Trophoblast cell (in vitro differentiated cells and primary cell): Measurements from ENCODE around the gene SARNP.

Experiments
- DNase-seq, 2 donors: peaks; one replicate each; pipeline ENCODE4 v3.0.0-alpha.2; 2016
- H2AFZ ChIP-seq: 2 replicates; pipeline ENCODE4 v1.6.1; 2013; ENCODE audit warnings: low read length, moderate library complexity, mild to moderate bottlenecking; ENCODE audit not compliant: insufficient read depth, poor library complexity
- H2AK5ac ChIP-seq: 2 replicates; pipeline ENCODE4 v1.6.1; 2013; ENCODE audit warnings: mild to moderate bottlenecking, low read length
- H2BK120ac ChIP-seq: 2 replicates; pipeline ENCODE4 v1.6.1; 2013; ENCODE audit warnings: low read length, mild to moderate bottlenecking, moderate library complexity; ENCODE audit not compliant: insufficient read depth, poor library complexity
- H2BK12ac ChIP-seq: 2 replicates; pipeline ENCODE4 v1.6.1; 2013; ENCODE audit warnings: mild to moderate bottlenecking, low read length, moderate library complexity
- H2BK5ac ChIP-seq: 2 replicates; pipeline ENCODE4 v1.6.1; 2013; ENCODE audit warnings: low read length, low read depth, moderate library complexity, mild to moderate bottlenecking; ENCODE audit not compliant: poor library complexity
- H3K14ac ChIP-seq: 2 replicates; pipeline ENCODE4 v1.6.1; 2013; ENCODE audit warnings: mild to moderate bottlenecking, low read length
- H3K18ac ChIP-seq: 2 replicates; pipeline ENCODE4 v1.6.1; 2013; ENCODE audit warnings: mild to moderate bottlenecking, low read length
- H3K23ac ChIP-seq: 2 replicates; pipeline ENCODE4 v1.6.1; 2013; ENCODE audit warnings: low read length
- H3K27ac ChIP-seq: 2 replicates; pipeline ENCODE4 v1.5.1; 2013; ENCODE audit warnings: low read depth, mild to moderate bottlenecking, inconsistent platforms, low read length, moderate library complexity
- H3K27me3 ChIP-seq: 2 replicates; pipeline ENCODE4 v1.6.1; 2013; ENCODE audit warnings: inconsistent platforms, mild to moderate bottlenecking, low read length, moderate library complexity; ENCODE audit not compliant: insufficient read depth
- H3K36me3 ChIP-seq, 2 experiments: 1 replicate in 1 of 2; 2 replicates in 1 of 2; pipeline ENCODE4 v1.6.1; 2013; ENCODE audit warnings: low read length in 2 of 2, mild to moderate bottlenecking in 2 of 2, moderate library complexity in 1 of 2; ENCODE audit not compliant: insufficient read depth in 2 of 2, control insufficient read depth in 1 of 2
- H3K4ac ChIP-seq: 2 replicates; pipeline ENCODE4 v1.6.1; 2013; ENCODE audit warnings: low read depth, mild to moderate bottlenecking, low read length, moderate library complexity
- H3K4me1 ChIP-seq, 2 experiments: 1 replicate in 1 of 2; 2 replicates in 1 of 2; pipeline ENCODE4 v1.6.1; 2013; ENCODE audit warnings: low read length in 2 of 2, mild to moderate bottlenecking in 2 of 2, moderate library complexity in 1 of 2; ENCODE audit not compliant: insufficient read depth in 2 of 2, control insufficient read depth in 1 of 2
- H3K4me2 ChIP-seq: 2 replicates; pipeline ENCODE4 v1.6.1; 2013; ENCODE audit warnings: inconsistent platforms, mild to moderate bottlenecking, low read length, moderate library complexity
- H3K4me3 ChIP-seq: 2 replicates; pipeline ENCODE4 v1.5.1; 2013; ENCODE audit warnings: mild to moderate bottlenecking, low read depth, low read length, inconsistent platforms
- H3K79me1 ChIP-seq: one replicate; pipeline ENCODE4 v1.6.1; 2013; ENCODE audit warnings: low read length
- H3K79me2 ChIP-seq: 2 replicates; pipeline ENCODE4 v1.6.1; 2013; ENCODE audit warnings: low read length, mild to moderate bottlenecking; ENCODE audit not compliant: control insufficient read depth, insufficient read depth, poor library complexity
- H3K9ac ChIP-seq: 2 replicates; pipeline ENCODE4 v1.6.1; 2013; ENCODE audit warnings: mild to moderate bottlenecking, low read length
- H3K9me3 ChIP-seq: 2 replicates; pipeline ENCODE4 v1.6.1; 2013; ENCODE audit warnings: low read depth, mild to moderate bottlenecking, control low read depth, inconsistent platforms, low read length; ENCODE audit not compliant: insufficient read depth
- H4K12ac ChIP-seq: 2 replicates; pipeline ENCODE4 v1.6.1; 2013; ENCODE audit warnings: low read depth, mild to moderate bottlenecking, low read length, moderate library complexity
- H4K8ac ChIP-seq: 2 replicates; pipeline ENCODE4 v1.6.1; 2013; ENCODE audit warnings: low read depth, mild to moderate bottlenecking, low read length, moderate library complexity
- H4K91ac ChIP-seq: one replicate; pipeline ENCODE4 v1.6.1; 2013; ENCODE audit warnings: low read depth, mild to moderate bottlenecking, low read length, moderate library complexity
- WGBS: extraction: QIAGEN DNeasy Blood & Tissue Kit; methylation state at CpG from one replicate; pipeline ENCODE4 v1.1.7; 2013; ENCODE audit warnings: missing lambda C conversion rate; ENCODE audit not compliant: insufficient read length, insufficient coverage; ENCODE audit errors: extremely low coverage; 5-methylcytosine and 5-hydroxymethylcytosine counted together

SARNP gene

DNA sequence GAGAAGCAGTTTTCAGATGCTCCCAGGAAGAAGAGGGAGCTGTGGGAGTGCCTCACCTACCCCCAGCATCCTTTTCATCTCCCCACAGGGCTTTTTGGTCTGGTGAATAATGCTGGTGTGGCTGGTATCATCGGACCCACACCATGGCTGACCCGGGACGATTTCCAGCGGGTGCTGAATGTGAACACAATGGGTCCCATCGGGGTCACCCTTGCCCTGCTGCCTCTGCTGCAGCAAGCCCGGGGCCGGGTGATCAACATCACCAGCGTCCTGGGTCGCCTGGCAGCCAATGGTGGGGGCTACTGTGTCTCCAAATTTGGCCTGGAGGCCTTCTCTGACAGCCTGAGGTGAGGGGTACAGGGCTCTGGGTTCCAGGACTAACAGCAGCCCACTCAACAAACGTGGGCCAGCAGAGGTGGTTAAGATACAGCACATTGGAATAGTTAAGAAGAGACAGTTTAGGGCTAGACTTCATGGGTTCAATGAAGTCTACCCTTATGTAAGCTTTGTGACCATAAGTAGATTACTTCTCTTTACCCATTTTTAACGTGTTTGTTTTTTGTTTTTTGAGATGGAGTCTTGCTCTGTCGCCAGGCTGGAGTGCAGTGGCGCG lies 95.8 kb downstream of the SARNP start:
- Histone ChIP-seq H2BK12ac (no peak overlapping the region), H2AK5ac (no peak overlapping the region), H3K4me1 (peaks cover 13 to 18% of the 10 kb centered on the region in 2 experiments), H3K14ac (no peak overlapping the region), H3K79me1 (no peaks in the 10 kb centered on the region), H2BK5ac (no peak overlapping the region), H3K4ac (no peak overlapping the region), H4K8ac (no peak overlapping the region), H3K79me2 (no peaks in the 10 kb centered on the region), H3K9ac (no peak overlapping the region), H3K27ac (no peak overlapping the region), H3K4me3 (no peak overlapping the region), H3K4me2 (no peak overlapping the region), H3K18ac (no peak overlapping the region), H2BK120ac (no peak overlapping the region), H3K23ac (no peak overlapping the region), H4K12ac (no peak overlapping the region), H3K9me3 (peaks cover 2% of the 10 kb centered on the region), H4K91ac (no peak overlapping the region), H3K36me3 (peaks cover 33 to 35% of the 10 kb centered on the region in 2 experiments), H3K27me3 (no peaks in the 10 kb centered on the region), H2AFZ (no peak overlapping the region)
- DNase-seq = peak; percentile 45 to 52
- no CpG with 5 or more reads among the region's 14 CpGs for WGBS

DNA sequence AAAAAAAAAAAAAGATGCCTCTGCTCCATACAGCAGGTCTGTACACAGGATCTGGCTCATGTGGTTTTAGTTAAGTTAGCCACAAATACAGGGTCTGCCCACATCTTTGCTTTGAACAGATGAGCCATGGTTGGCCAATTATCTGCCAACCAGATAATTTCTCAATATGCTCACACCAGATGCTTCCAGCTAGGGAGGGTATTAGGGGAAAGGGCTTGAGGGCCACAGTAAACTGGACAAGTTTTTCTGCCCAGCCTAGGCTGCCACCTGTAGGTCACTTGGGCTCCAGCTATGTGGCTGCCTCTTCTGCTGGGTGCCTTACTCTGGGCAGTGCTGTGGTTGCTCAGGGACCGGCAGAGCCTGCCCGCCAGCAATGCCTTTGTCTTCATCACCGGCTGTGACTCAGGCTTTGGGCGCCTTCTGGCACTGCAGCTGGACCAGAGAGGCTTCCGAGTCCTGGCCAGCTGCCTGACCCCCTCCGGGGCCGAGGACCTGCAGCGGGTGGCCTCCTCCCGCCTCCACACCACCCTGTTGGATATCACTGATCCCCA lies 96.6 kb downstream of the SARNP start:
- WGBS = no CpG with 5 or more reads among the region's 9 CpGs
- DNase-seq = peak; percentile 98 to 99
- H3K79me2 ChIP-seq = no peaks in the 10 kb centered on the region

GRCh38 chr12:55720071-55720564 lies 97.4 kb downstream of the SARNP start, which contains the start of gene RDH5:
Gene RDH5, plus strand, starts transcription at chr12:55720393. Its CDS starts 792 bp downstream, at chr12:55721185.
- Histone ChIP-seq H3K4me1 (peaks cover 16 to 20% of the 10 kb centered on the region in 2 experiments), H3K9me3 (peaks cover 2% of the 10 kb centered on the region), H3K18ac (no peak within 1 kb of the TSS), H3K4me3 (no peak within 1 kb of the TSS), H3K14ac (no peak within 1 kb of the TSS), H3K4ac (no peak within 1 kb of the TSS), H2BK5ac (no peak within 1 kb of the TSS), H2AFZ (no peak within 1 kb of the TSS), H3K79me2 (no peaks in the 10 kb centered on the region), H4K12ac (no peak within 1 kb of the TSS), H3K27ac (no peak within 1 kb of the TSS), H3K27me3 (no peaks in the 10 kb centered on the region), H3K4me2 (no peak within 1 kb of the TSS), H2BK12ac (no peak within 1 kb of the TSS), H3K36me3 (peaks cover 20 to 21% of the 10 kb centered on the region in 2 experiments), H4K91ac (no peak within 1 kb of the TSS), H4K8ac (no peak within 1 kb of the TSS), H2BK120ac (no peak within 1 kb of the TSS), H3K23ac (no peak within 1 kb of the TSS), H3K79me1 (peaks cover 8% of the 10 kb centered on the region), H3K9ac (no peak within 1 kb of the TSS), H2AK5ac (no peak within 1 kb of the TSS)
- no peak for DNase-seq
- WGBS = no CpG with 5 or more reads among the region's 6 CpGs

More for the DNA sequence above, 96.6 kb downstream of the SARNP start:
- H3K14ac ChIP-seq = no peak overlapping the region
- no peak overlapping the region for H4K8ac ChIP-seq
- no peak overlapping the region for H4K91ac ChIP-seq
- peaks cover 2% of the 10 kb centered on the region for H3K9me3 ChIP-seq
- H3K23ac ChIP-seq = no peak overlapping the region
- no peak overlapping the region for H3K9ac ChIP-seq
- H2AK5ac ChIP-seq = no peak overlapping the region
- H3K36me3 ChIP-seq = peaks cover 27 to 30% of the 10 kb centered on the region in 2 experiments
- no peak overlapping the region for H2AFZ ChIP-seq
- no peak overlapping the region for H3K4me2 ChIP-seq
- H4K12ac ChIP-seq = no peak overlapping the region
- no peak overlapping the region for H3K4me3 ChIP-seq
- H2BK5ac ChIP-seq = no peak overlapping the region
- peaks cover 5% of the 10 kb centered on the region for H3K79me1 ChIP-seq
- H3K27ac ChIP-seq = no peak overlapping the region
- peaks cover 13 to 17% of the 10 kb centered on the region in 2 experiments for H3K4me1 ChIP-seq
- no peaks in the 10 kb centered on the region for H3K27me3 ChIP-seq
- no peak overlapping the region for H3K18ac ChIP-seq
- no peak overlapping the region for H3K4ac ChIP-seq
- no peak overlapping the region for H2BK12ac ChIP-seq
- no peak overlapping the region for H2BK120ac ChIP-seq

DNA sequence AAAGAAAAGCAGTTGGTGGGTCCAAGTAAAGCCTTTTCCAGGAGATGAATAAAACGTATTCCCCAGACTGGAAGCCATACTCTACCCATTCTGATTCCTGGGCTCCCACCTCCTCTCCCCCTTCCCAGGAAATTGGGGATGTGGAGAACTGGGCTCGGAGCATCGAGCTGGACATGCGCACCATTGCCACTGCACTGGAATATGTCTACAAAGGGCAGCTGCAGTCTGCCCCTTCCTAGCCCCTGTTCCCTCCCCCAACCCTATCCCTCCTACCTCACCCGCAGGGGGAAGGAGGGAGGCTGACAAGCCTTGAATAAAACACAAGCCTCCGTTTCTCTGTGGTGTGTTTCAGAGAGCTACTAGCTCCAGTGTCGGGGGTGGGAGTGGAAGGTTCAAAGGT lies 98.2 kb downstream of the SARNP start:
- Histone ChIP-seq H3K4me3 (no peak overlapping the region), H3K4me2 (no peak overlapping the region), H2BK12ac (no peak overlapping the region), H4K8ac (no peak overlapping the region), H2AFZ (no peak overlapping the region), H3K18ac (no peak overlapping the region), H3K4ac (no peak overlapping the region), H4K91ac (no peak overlapping the region), H3K9me3 (peaks cover 2% of the 10 kb centered on the region), H2AK5ac (no peak overlapping the region), H3K9ac (no peak overlapping the region), H3K36me3 (peaks cover 12 to 14% of the 10 kb centered on the region in 2 experiments), H2BK5ac (no peak overlapping the region), H3K23ac (no peak overlapping the region), H4K12ac (no peak overlapping the region), H3K27me3 (no peaks in the 10 kb centered on the region), H2BK120ac (no peak overlapping the region), H3K79me1 (peaks cover 8% of the 10 kb centered on the region), H3K4me1 (peaks cover 16 to 20% of the 10 kb centered on the region in 2 experiments), H3K27ac (no peak overlapping the region), H3K79me2 (no peaks in the 10 kb centered on the region), H3K14ac (no peak overlapping the region)
- DNase-seq = no peak
- WGBS = no CpG with 5 or more reads among the region's 7 CpGs
